Right lobe of liver (tissue), 4 donors: ENCODE data around the gene SMCP.

Source experiments
- CTCF ChIP-seq, 4 donors: fragments of 200-600 bp in 3 of 4; fragments of 450-650 bp in 1 of 4; IDR thresholded peaks; one replicate each; pipeline versions ENCODE4 v1.5.1 to v1.8.0; 2016 to 2022; ENCODE audit warnings: antibody characterized with exemption in 4 of 4, mild to moderate bottlenecking in 2 of 4
- POLR2A ChIP-seq: fragments of 450-650 bp; IDR thresholded peaks from one replicate; pipeline ENCODE4 v1.6.1; 2017; ENCODE audit warnings: antibody characterized with exemption, mild to moderate bottlenecking
- donor health status: DM: no; HTN: no; CAD: no.
- donor health status: DM: no; HTN: no; CAD: no.
- donor health status: DM: no; HTN: yes; CAD: no.

GRCh38 chr1:152904688-152905440 lies 26.7 kb downstream of the SMCP start:
- TF ChIP-seq CTCF (IDR thresholded peaks at IDR 0.05) (no peak), POLR2A (no peak)
